ENCODE measurements around the gene FLNC. TPM values are rescaled to one million over a fixed set of nuclear protein-coding genes. Genes with fewer than 3 reads are reported as not detected.

FLNC gene
- polyA plus RNA-seq, 1 of the 3 experiments (the other 2 are of a cell fraction) = 43.7 TPM

- Histone ChIP-seq H3K36me3 (replicated peaks in 1 of 2; ENCODE audit: control insufficient read depth in 1 of 2, insufficient read depth in 2 of 2, low read length in 1 of 2) (peaks cover 13 to 19% of the 10 kb centered on the region in 2 experiments), H3K27me3 (ENCODE audit: insufficient read depth) (no peaks in the 10 kb centered on the region), H3K4me1 (ENCODE audit: control insufficient read depth in 1 of 2, insufficient read depth in 2 of 2, low read depth in 1 of 2, low read length in 1 of 2) (peaks cover 0 to 18% of the 10 kb centered on the region in 2 experiments; a peak in 1 of 4 replicates), H3K27ac (ENCODE audit: low read depth in 2 of 2, low read length in 1 of 2) (peak within 1 kb of the TSS; percentile 60 to 72), H3K4me3 (ENCODE audit: low read depth in 2 of 2, low read length in 1 of 2) (peak within 1 kb of the TSS; percentile 89 to 95), H3K4me2 (peak within 1 kb of the TSS; percentile 88), H3K9ac (peak within 1 kb of the TSS; percentile 81), H3K79me2 (ENCODE audit: insufficient read depth) (peaks cover 21% of the 10 kb centered on the region), H3K9me3 (no peaks in the 10 kb centered on the region), H3F3A (replicated peaks; ENCODE audit: insufficient read depth) (peaks cover 47% of the 10 kb centered on the region), H2AFZ (ENCODE audit: low read depth) (peak within 1 kb of the TSS; percentile 88), H3K9me2 (no peaks in the 10 kb centered on the region), H4K20me1 (ENCODE audit: insufficient read depth) (peaks cover 12% of the 10 kb centered on the region)
- CTCF ChIA-PET = interaction anchor here (0.7 to 4.3 kb wide), 30 partner anchors 11 to 516 kb away, joined by 3 to 42 read pairs (median 4); partner anchors contain the start of gene CCDC136
- POLR2A ChIA-PET = interaction anchor here (0.9 to 1.1 kb wide), 4 partner anchors 11 to 71 kb away, joined by 3 to 4 read pairs (median 4); no protein-coding TSS in a partner anchor
- peak; percentile 100 for DNase-seq
- 3% methylated on average over 38 of the region's 65 CpGs for WGBS (ENCODE audit: low lambda C conversion rate)
- no peak for TF ChIP-seq FOSL2 (IDR thresholded peaks at IDR 0.05; ENCODE audit: borderline replicate concordance, low read depth)
- TF ChIP-seq MXI1 (IDR thresholded peaks at IDR 0.05; ENCODE audit: low read depth, low read length) = peak; percentile 60; the same call in 1 of the 2 replicates
- TF ChIP-seq RXRA (IDR thresholded peaks at IDR 0.05; ENCODE audit: borderline replicate concordance, low read depth) = no peak
- TF ChIP-seq, protein P1, sequence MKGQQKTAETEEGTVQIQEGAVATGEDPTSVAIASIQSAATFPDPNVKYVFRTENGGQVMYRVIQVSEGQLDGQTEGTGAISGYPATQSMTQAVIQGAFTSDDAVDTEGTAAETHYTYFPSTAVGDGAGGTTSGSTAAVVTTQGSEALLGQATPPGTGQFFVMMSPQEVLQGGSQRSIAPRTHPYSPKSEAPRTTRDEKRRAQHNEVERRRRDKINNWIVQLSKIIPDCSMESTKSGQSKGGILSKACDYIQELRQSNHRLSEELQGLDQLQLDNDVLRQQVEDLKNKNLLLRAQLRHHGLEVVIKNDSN (IDR thresholded peaks at IDR 0.05; ENCODE audit: borderline replicate concordance, low read depth) = no peak
- no peak for TF ChIP-seq NFIC (IDR thresholded peaks at IDR 0.05; ENCODE audit: borderline replicate concordance)
- TF ChIP-seq, protein P2, sequence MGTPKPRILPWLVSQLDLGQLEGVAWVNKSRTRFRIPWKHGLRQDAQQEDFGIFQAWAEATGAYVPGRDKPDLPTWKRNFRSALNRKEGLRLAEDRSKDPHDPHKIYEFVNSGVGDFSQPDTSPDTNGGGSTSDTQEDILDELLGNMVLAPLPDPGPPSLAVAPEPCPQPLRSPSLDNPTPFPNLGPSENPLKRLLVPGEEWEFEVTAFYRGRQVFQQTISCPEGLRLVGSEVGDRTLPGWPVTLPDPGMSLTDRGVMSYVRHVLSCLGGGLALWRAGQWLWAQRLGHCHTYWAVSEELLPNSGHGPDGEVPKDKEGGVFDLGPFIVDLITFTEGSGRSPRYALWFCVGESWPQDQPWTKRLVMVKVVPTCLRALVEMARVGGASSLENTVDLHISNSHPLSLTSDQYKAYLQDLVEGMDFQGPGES (IDR thresholded peaks at IDR 0.05; ENCODE audit: low read depth, low read length) = no peak
- TF ChIP-seq CTCF (IDR thresholded peaks at IDR 0.05) = no peak
- TF ChIP-seq REST (IDR thresholded peaks at IDR 0.05; ENCODE audit: low read depth, low read length) = no peak
- TF ChIP-seq, protein P3, sequence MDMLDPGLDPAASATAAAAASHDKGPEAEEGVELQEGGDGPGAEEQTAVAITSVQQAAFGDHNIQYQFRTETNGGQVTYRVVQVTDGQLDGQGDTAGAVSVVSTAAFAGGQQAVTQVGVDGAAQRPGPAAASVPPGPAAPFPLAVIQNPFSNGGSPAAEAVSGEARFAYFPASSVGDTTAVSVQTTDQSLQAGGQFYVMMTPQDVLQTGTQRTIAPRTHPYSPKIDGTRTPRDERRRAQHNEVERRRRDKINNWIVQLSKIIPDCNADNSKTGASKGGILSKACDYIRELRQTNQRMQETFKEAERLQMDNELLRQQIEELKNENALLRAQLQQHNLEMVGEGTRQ (IDR thresholded peaks at IDR 0.05; ENCODE audit: borderline replicate concordance, low read depth, low read length) = no peak
- no peak for TF ChIP-seq MEF2A (IDR thresholded peaks at IDR 0.05; ENCODE audit: borderline replicate concordance, low read depth)
- TF ChIP-seq YY1 (IDR thresholded peaks at IDR 0.05; ENCODE audit: low read depth) = peak; percentile 71; the same call in 1 of the 2 replicates
- no peak for TF ChIP-seq FOXJ3 (CRISPR knock-in tag; IDR thresholded peaks at IDR 0.05)
- TF ChIP-seq RAD21 (IDR thresholded peaks at IDR 0.05; ENCODE audit: low read length) = no peak
- no peak for TF ChIP-seq JUND (IDR thresholded peaks at IDR 0.05)
- TF ChIP-seq CHD2 (IDR thresholded peaks at IDR 0.05; ENCODE audit: low read length, partially characterized antibody) = peak; percentile 73
- no peak for TF ChIP-seq ELF1 (IDR thresholded peaks at IDR 0.05)
- no peak for TF ChIP-seq RFX5 (IDR thresholded peaks at IDR 0.05; ENCODE audit: low read length)
- TF ChIP-seq RCOR1 (IDR thresholded peaks at IDR 0.05; ENCODE audit: low read length) = 0 out of 2 replicates have a peak, but pooled peaks have one; percentile 37
- TF ChIP-seq PBX3 (IDR thresholded peaks at IDR 0.05) = no peak; the same call in 1 of the 2 replicates
- no peak for TF ChIP-seq FOXM1 (IDR thresholded peaks at IDR 0.05; ENCODE audit: low read depth)
- TF ChIP-seq NRF1 (IDR thresholded peaks at IDR 0.05; ENCODE audit: low read depth, low read length) = peak; percentile 97
- no peak for TF ChIP-seq TEAD4 (IDR thresholded peaks at IDR 0.05; ENCODE audit: borderline replicate concordance, insufficient read depth)
- peak; percentile 82; the same call in 1 of the 2 replicates for TF ChIP-seq SIN3A (IDR thresholded peaks at IDR 0.05; ENCODE audit: borderline replicate concordance, low read depth, low read length)
Observed at GRCh38 chr7:128862571-128863432, 32.6 kb downstream of the FLNC start, which contains the start of gene ATP6V1F. Gene ATP6V1F (plus strand): TSS chr7:128862856. CDS start chr7:128862905, 49 bp downstream.

All from SK-N-SH (cell line).